Type B pancreatic cell (in vitro differentiated cells): ENCODE results near the gene ISG15. TPM values are rescaled to one million over a fixed set of nuclear protein-coding genes. Genes with fewer than 3 reads are reported as not detected.

Experiments
- DNase-seq: peaks from one replicate; pipeline ENCODE4 v3.0.0; 2021; ENCODE audit warnings: mixed read lengths; ENCODE audit not compliant: unreplicated experiment; ENCODE audit errors: extremely low spot score
- H3K27ac Mint-ChIP-seq: 2 replicates; pipeline ENCODE4 v1.8.0; 2021; ENCODE audit warnings: mild to moderate bottlenecking, mixed read lengths
- H3K27me3 Mint-ChIP-seq: 2 replicates; pipeline ENCODE4 v1.8.0; 2021; ENCODE audit warnings: mixed read lengths
- H3K36me3 Mint-ChIP-seq: 2 replicates; pipeline ENCODE4 v1.8.0; 2021; ENCODE audit warnings: mixed read lengths
- H3K4me1 Mint-ChIP-seq: one replicate; pipeline ENCODE4 v1.8.0; 2021; ENCODE audit warnings: mixed read lengths; ENCODE audit not compliant: unreplicated experiment
- H3K4me3 Mint-ChIP-seq: 2 replicates; pipeline ENCODE4 v1.8.0; 2021; ENCODE audit warnings: mild to moderate bottlenecking, mixed read lengths
- H3K9me3 Mint-ChIP-seq: 2 replicates; pipeline ENCODE4 v1.8.0; 2021; ENCODE audit warnings: mixed read lengths
- total RNA-seq: library from RNA; stranded (reverse); gene quantifications from 2 replicates; pipeline ENCODE4 v1.2.1, GENCODE V29; 2021; ENCODE audit warnings: low replicate concordance
- TF ChIP-seq, protein P1 (sequence below): fragments of 200-600 bp; sonication (generic); conservative IDR thresholded peaks from 2 replicates; pipeline ENCODE4 v1.5.0; 2021; ENCODE audit warnings: antibody characterized with exemption, mild to moderate bottlenecking

The ISG15 gene
- total RNA-seq, 1 donor from 2014 or later = 20.8 TPM

DNA sequence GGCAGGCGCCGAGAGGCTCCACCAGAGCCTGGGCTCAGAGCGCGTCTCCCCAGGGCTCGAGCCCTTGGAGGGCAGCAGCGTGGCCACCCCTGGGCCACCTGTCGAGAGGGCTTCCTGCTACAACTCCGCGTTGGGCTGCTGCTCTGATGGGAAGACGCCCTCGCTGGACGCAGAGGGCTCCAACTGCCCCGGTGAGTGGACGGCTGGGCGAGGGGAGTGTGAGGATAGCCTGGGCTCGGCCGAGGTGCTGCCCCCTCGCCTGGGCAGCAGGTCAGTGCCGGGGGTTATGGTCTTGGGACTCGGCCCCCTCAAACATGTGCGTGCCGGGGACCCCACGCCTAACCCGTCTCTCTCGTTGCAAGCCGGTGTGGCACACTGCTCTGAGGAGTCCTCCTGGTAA lies 33.5 kb downstream of the ISG15 start:
- DNase-seq = no peak
- H3K4me3 Mint-ChIP-seq = no peak overlapping the region
- no peaks in the 10 kb centered on the region for H3K27me3 Mint-ChIP-seq
- no peak overlapping the region for H3K27ac Mint-ChIP-seq
- TF ChIP-seq, protein P1, sequence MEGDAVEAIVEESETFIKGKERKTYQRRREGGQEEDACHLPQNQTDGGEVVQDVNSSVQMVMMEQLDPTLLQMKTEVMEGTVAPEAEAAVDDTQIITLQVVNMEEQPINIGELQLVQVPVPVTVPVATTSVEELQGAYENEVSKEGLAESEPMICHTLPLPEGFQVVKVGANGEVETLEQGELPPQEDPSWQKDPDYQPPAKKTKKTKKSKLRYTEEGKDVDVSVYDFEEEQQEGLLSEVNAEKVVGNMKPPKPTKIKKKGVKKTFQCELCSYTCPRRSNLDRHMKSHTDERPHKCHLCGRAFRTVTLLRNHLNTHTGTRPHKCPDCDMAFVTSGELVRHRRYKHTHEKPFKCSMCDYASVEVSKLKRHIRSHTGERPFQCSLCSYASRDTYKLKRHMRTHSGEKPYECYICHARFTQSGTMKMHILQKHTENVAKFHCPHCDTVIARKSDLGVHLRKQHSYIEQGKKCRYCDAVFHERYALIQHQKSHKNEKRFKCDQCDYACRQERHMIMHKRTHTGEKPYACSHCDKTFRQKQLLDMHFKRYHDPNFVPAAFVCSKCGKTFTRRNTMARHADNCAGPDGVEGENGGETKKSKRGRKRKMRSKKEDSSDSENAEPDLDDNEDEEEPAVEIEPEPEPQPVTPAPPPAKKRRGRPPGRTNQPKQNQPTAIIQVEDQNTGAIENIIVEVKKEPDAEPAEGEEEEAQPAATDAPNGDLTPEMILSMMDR = no peak
- H3K36me3 Mint-ChIP-seq = peaks cover 4% of the 10 kb centered on the region
- no peaks in the 10 kb centered on the region for H3K9me3 Mint-ChIP-seq
- no peaks in the 10 kb centered on the region for H3K4me1 Mint-ChIP-seq

DNA sequence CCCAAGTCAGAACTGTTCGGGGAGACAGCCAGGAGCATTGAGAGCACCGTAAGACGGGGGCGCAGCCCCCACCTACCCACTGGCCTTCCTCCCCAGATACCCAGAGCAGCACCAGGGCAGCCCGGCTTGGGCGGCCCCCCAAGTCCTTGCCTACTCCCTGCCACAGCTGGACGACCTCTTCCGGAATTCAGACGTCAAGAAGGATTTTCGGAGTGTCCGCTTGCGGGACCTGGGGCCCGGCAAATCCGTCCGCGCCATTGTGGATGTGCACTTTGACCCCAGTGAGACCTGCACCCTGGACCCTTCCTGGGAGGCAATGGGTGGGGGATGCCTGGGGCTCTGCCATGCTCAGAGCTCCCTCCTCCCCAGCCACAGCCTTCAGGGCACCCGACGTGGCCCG lies 34.1 kb downstream of the ISG15 start:
- TF ChIP-seq, protein P1 = no peak
- Mint-ChIP-seq H3K4me1 (no peaks in the 10 kb centered on the region), H3K9me3 (no peaks in the 10 kb centered on the region), H3K36me3 (peaks cover 8% of the 10 kb centered on the region), H3K27ac (no peak overlapping the region), H3K4me3 (no peak overlapping the region), H3K27me3 (no peaks in the 10 kb centered on the region)
- DNase-seq = no peak

DNA sequence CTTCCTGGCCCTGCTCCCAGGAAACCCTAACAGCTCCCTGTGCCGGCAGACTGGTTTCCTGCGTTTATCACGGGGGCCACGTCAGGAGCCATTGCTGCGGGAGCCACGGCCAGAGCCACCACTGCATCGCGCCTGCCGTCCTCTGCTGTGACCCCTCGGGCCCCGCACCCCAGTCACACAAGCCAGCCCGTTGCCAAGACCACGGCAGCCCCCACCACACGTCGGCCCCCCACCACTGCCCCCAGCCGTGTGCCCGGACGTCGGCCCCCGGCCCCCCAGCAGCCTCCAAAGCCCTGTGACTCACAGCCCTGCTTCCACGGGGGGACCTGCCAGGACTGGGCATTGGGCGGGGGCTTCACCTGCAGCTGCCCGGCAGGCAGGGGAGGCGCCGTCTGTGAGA lies 34.7 kb downstream of the ISG15 start:
- DNase-seq = no peak
- TF ChIP-seq, protein P1 = no peak
- Mint-ChIP-seq H3K4me3 (no peak overlapping the region), H3K36me3 (peaks cover 14% of the 10 kb centered on the region), H3K9me3 (no peaks in the 10 kb centered on the region), H3K4me1 (no peaks in the 10 kb centered on the region), H3K27me3 (no peaks in the 10 kb centered on the region), H3K27ac (no peak overlapping the region)

DNA sequence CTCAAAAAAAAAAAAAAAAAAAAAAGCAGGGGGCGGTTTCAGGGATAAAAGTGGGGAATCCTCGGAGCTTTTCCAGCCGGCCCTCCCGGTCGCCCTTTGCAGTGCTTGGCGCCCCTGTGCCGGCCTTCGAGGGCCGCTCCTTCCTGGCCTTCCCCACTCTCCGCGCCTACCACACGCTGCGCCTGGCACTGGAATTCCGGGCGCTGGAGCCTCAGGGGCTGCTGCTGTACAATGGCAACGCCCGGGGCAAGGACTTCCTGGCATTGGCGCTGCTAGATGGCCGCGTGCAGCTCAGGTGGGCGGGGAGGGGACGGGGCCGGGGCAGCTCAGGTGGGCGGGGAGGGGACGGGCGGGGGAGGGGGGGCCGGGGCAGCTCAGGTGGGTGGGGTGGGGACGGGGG lies 35.5 kb downstream of the ISG15 start:
- no peaks in the 10 kb centered on the region for H3K9me3 Mint-ChIP-seq
- no peaks in the 10 kb centered on the region for H3K27me3 Mint-ChIP-seq
- H3K27ac Mint-ChIP-seq = no peak overlapping the region
- no peaks in the 10 kb centered on the region for H3K4me1 Mint-ChIP-seq
- no peak overlapping the region for H3K4me3 Mint-ChIP-seq
- DNase-seq = no peak
- TF ChIP-seq, protein P1 = no peak
- H3K36me3 Mint-ChIP-seq = peaks cover 14% of the 10 kb centered on the region

DNA sequence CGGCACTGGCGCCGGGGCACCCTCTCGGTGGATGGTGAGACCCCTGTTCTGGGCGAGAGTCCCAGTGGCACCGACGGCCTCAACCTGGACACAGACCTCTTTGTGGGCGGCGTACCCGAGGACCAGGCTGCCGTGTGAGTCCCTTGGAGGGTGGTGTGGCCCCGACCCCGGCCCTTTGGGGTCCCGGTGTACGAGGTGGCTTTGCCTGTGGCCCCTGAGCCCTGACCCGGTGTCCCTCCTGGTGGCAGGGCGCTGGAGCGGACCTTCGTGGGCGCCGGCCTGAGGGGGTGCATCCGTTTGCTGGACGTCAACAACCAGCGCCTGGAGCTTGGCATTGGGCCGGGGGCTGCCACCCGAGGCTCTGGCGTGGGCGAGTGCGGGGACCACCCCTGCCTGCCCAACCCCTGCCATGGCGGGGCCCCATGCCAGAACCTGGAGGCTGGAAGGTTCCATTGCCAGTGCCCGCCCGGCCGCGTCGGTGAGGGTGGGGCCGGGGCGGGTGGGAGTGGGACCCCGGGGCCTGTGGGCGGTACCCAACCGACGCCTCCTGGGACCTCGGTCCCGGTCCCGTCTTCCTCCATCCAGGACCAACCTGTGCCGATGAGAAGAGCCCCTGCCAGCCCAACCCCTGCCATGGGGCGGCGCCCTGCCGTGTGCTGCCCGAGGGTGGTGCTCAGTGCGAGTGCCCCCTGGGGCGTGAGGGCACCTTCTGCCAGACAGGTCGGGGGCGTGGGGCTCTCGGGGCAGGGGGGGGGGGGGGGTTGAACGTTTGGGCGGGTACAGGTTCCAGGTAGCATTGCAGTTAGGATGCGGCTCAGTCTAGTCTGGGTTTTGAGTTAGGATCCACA lies 36.2 kb downstream of the ISG15 start:
- Mint-ChIP-seq H3K36me3 (peaks cover 14% of the 10 kb centered on the region), H3K4me3 (no peak overlapping the region)
- TF ChIP-seq, protein P1 = no peak

More for the DNA sequence above, 36.2 kb downstream of the ISG15 start:
- DNase-seq = no peak
- H3K27me3 Mint-ChIP-seq = no peaks in the 10 kb centered on the region
- no peak overlapping the region for H3K27ac Mint-ChIP-seq
- no peaks in the 10 kb centered on the region for H3K9me3 Mint-ChIP-seq
- H3K4me1 Mint-ChIP-seq = no peaks in the 10 kb centered on the region
